ENCODE measurements around the gene PML. TPM values are rescaled to one million over a fixed set of nuclear protein-coding genes. Genes with fewer than 3 reads are reported as not detected.

The PML gene
- total and polyA plus RNA-seq, 9 of the 15 experiments (the other 6 are each of a cell fraction or from before 2014, with no cell fraction given), result 5.0 to 50.7 (median 10.1) TPM

- DNase-seq (ENCODE audit: extremely low read depth in 1 of 4, low spot score in 3 of 4), result peak; percentile 34 to 48 (median 38)
- 81% methylated on average over 19 of the region's 21 CpGs for WGBS (ENCODE audit: insufficient coverage, low coverage, missing lambda C conversion rate)
- H3K9me1 ChIP-seq (ENCODE audit: control insufficient read depth, insufficient read depth, low read length), result peaks cover 3% of the 10 kb centered on the region
- H3K4me3 ChIP-seq, result no peak overlapping the region
- peak; percentile 73 for ATAC-seq
- TF ChIP-seq SMC3 (conservative IDR thresholded peaks at IDR 0.05; ENCODE audit: insufficient read depth, low read depth, low read length) (0 out of 2 replicates have a peak, but pooled peaks have one; percentile 23), HMGN3 (IDR thresholded peaks at IDR 0.05; ENCODE audit: borderline replicate concordance, extremely low read depth, insufficient read length, low read depth, low read length) (no peak), ADNP (tag; IDR thresholded peaks at IDR 0.05) (no peak), REST (IDR thresholded peaks at IDR 0.05; ENCODE audit: borderline replicate concordance) (0 out of 2 replicates have a peak, but pooled peaks have one; percentile 14), REST (CRISPR knock-in tag; IDR thresholded peaks at IDR 0.05; ENCODE audit: low read depth) (no peak), RAD21 (CRISPR knock-in tag; conservative IDR thresholded peaks at IDR 0.05 in 1 of 2, IDR thresholded peaks at IDR 0.05 in 1 of 2) (peak; percentile 9 to 42; a peak in 1 of 4 replicates), CTCF (IDR thresholded peaks at IDR 0.05 in 2 of 3, conservative IDR thresholded peaks at IDR 0.05 in 1 of 3; ENCODE audit: insufficient read depth in 2 of 3, low read depth in 1 of 3, low read length in 3 of 3) (peak; percentile 48 to 53 (median 50))
- CTCF ChIA-PET (ENCODE audit: low intra/inter-chr PET ratio), result interaction anchor here (2.9 kb wide), 1 partner anchor 64 kb away, joined by 18 read pairs; no protein-coding TSS in a partner anchor
- intact Hi-C loops (cut with micrococcal nuclease) (loop anchor here (5.0 kb wide), 1 partner anchor 44 kb away; the partner anchor contains the start of genes PML and STOML1), in situ Hi-C loops (cut with MboI) (loop anchor here (5.0 kb wide), 1 partner anchor 59 kb away; no protein-coding TSS in a partner anchor)
- POLR2A ChIA-PET, result interaction anchor here (0.6 to 1.2 kb wide), 6 partner anchors 9 to 1668 kb away, joined by 3 to 6 read pairs (median 3); partner anchors contain the start of gene EDC3
- peaks cover 49% of the 10 kb centered on the region; the same call in 1 of the 3 replicates for H3K36me3 ChIP-seq (ENCODE audit: control insufficient read depth, insufficient read depth, low read length)
- H3K9ac ChIP-seq (ENCODE audit: insufficient read depth in 1 of 2, low read depth in 2 of 2, low read length in 2 of 2), result no peak overlapping the region
- no peak overlapping the region for H3K27ac ChIP-seq (ENCODE audit: extremely low read depth, low read depth, low read length)
- no peak overlapping the region for H2AFZ ChIP-seq (ENCODE audit: low read depth, low read length)
- peaks cover 23% of the 10 kb centered on the region for H4K20me1 ChIP-seq (replicated peaks; ENCODE audit: control insufficient read depth, insufficient read depth, low read length)
- FAIRE-seq, result peak; percentile 80
- peaks cover 0 to 16% of the 10 kb centered on the region in 2 experiments; a peak in 3 of 5 replicates for H3K27me3 ChIP-seq (ENCODE audit: control insufficient read depth in 2 of 2, insufficient read depth in 2 of 2, low read length in 2 of 2)
- H3K4me2 ChIP-seq (ENCODE audit: insufficient read depth, low read length), result no peak overlapping the region
- no peaks in the 10 kb centered on the region for H3K9me3 ChIP-seq (replicated peaks; ENCODE audit: control insufficient read depth, insufficient read depth, low read depth, low read length)
- H3K4me1 ChIP-seq (replicated peaks in 1 of 2; ENCODE audit: control insufficient read depth in 2 of 2, insufficient read depth in 2 of 2, low read length in 2 of 2), result peaks cover 4 to 15% of the 10 kb centered on the region in 2 experiments; a peak in 3 of 5 replicates
- no peaks in the 10 kb centered on the region for H3K79me2 ChIP-seq (ENCODE audit: control insufficient read depth, insufficient read depth, low read length)
- no TSS peak for BruUV-seq (replicated peaks)
These were observed 42.0 kb downstream of the PML start for GRCh38 chr15:74036271-74037170.

Data from K562 (cell line).